CD4-positive, alpha-beta T cell treated with Interleukin-1 beta for 1 hour (primary cell): Measurements from ENCODE around the gene CCDC174.
"Not testable (repeated sequence)": the region's sequence is repeated elsewhere in the genome, so short reads cannot be mapped to it uniquely, and the experiment has no call there.

ENCODE experiments used
- DNase-seq, 2 donors: peaks; one replicate each; pipeline ENCODE4 v3.0.0-alpha.2; 2020 to 2022

The CCDC174 gene

GRCh38 chr3:14651440-14652251 is at the start of gene CCDC174:
CCDC174 (plus strand) TSS chr3:14651762; CDS start chr3:14651837, 75 bp downstream.
- DNase-seq, result peak; percentile 97 to 99

GRCh38 chr3:14602006-14602803 is 49.4 kb upstream of the CCDC174 start:
- DNase-seq, result no peak

DNA sequence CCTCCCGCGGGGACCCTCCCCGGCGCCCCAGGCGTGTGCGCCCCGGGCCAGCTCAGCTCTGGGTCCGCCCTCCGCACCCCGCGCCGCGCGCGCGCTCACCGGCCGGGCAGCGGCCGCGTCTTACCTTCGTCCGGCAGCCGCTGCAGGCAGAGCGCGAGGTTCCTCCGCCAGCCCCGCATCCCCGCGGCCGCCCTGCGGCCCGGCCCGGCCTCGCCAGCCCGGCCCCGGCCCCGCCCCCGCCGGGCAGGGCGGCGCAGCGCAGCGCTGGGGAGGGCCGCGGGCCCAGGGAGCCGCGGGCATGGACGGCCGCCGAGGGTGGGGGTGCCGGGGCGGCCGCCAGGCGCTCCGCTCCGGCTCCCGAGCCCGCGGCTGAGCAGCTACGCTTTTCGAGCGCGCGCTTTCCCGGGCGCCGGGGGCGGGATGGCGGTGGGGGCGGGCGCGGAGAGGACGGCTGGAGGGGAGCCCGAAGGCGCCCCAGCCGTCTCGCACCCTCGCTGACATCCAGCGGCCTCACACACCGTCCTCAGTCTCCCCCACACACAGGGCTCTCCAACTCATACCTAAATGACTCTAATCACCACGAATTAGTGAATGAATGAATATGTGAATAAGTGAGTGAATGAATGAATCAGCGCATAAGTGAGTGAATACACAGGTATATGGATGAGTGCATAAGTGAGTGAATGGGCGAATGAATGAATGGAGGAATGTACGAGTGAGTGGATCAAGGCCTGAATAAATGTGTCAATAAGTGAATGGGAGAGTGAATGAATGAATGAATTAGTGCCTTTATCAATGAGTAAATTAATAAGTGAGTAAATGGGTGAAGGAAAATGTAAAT is 48.5 kb upstream of the CCDC174 start:
- DNase-seq, result no peak

GRCh38 chr3:14605067-14605466 is 46.5 kb upstream of the CCDC174 start:
- no peak for DNase-seq

GRCh38 chr3:14605744-14606143 is 45.8 kb upstream of the CCDC174 start:
- DNase-seq, result no peak

GRCh38 chr3:14606669-14607339 is 44.8 kb upstream of the CCDC174 start:
- DNase-seq, result no peak

DNA sequence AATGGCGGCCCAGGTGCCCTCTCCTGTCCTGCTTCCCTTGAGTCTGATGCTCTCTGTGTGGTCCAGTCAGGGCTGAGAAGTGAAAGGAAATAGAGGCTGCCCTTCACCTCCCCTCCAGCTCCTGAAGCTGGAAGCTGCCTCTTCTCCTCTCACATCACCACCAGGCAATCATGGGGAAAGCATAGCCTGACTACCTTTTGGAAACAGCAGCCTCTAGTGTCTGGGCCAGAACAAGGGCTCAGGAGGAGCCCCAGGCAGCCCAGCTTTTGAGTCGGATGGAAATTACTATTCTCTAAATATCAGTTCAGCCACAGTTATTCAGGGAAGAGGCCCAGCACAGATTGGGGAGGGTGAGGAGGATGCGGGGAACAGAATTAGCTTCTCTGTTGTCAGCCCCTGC is 43.3 kb upstream of the CCDC174 start:
- DNase-seq, result no peak

GRCh38 chr3:14609058-14609457 is 42.5 kb upstream of the CCDC174 start:
- not testable (repeated sequence) for DNase-seq

- DNase-seq, result no peak
Observed at GRCh38 chr3:14609506-14609905, 42.1 kb upstream of the CCDC174 start.

DNA sequence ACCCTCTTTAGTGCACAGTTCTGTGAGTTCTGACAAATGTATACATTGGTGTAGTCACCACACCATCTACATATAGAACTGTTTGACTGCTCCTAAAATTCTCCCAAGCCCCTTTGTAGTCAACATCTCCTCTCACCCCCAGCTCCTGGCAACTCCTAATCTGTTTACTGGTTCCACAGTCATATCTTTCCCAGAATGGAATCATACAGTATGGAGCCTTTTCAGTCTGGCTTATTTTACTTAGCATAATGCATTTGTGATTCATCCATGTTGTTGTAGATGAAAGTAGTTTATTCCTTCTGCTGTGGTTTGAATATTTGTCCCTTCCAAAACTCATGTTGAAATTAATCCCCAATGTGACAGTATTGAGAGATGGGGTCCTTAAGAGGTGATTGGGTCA is 41.6 kb upstream of the CCDC174 start:
- no peak for DNase-seq

DNA sequence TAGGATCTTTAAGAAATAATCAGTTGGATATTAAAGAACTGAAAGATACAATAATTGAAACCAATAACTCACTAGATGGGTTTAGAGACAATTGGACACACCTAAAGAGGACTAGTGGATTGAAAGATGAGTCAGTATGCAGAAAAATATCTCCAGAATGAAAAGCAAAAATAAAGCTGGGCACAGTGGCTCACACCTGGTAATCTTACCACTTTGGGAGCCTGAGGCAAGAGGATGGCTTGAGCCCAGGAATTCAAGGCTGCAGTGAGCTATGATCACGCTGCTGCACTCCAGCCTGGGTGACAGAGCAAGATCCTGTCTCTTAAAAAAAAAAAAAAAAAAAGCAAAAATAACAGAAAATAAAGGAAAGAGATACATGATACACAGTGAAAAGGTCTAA is 37.4 kb upstream of the CCDC174 start:
- no peak for DNase-seq

- DNase-seq, result no peak
Observed at GRCh38 chr3:14614862-14615261, 36.7 kb upstream of the CCDC174 start.

- no peak for DNase-seq
Observed at GRCh38 chr3:14616606-14617507, 34.7 kb upstream of the CCDC174 start.

DNA sequence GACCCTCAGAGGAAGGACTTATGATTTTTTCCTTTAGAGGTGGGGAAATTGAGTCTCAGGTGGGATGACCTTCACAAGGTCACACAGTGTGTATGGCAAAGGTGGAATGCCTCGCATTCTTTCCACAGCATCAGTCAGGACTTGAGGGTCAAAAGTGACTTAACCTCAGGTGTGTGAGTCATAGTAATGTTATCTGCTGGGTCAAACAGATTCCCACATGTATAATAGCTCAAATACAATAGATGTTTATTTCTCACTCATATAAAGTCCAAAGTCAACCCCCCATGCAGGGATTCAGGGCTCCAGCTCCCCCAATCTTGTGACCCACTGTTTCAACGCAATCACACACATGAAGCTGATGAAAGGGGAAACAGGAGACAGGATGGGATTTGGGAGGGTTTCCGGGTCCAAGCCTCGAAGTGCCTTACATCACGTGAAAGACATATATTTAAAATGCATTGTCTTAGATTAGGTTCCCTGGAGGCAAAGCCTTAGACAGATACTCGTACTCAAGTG is 34.0 kb upstream of the CCDC174 start:
- no peak for DNase-seq

DNA sequence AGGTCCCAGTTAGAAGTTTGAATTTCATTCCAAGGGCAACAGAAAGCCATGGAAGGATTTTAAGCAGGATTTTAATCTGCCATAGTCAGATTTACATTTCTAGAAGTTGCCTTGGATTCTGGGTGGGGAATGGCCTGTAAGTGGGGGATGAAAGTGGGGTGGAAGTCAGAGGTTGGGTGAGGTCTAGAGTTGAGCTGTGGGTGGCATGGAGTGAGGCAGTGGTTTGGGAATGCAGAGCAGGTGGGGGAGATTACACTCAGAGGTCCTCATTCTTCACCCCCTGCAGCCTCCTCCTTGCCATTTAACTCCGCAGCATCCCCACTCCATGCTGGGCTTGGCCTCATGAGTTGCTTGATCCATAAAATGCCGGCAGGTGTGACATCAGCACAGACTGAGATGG is 32.0 kb upstream of the CCDC174 start:
- DNase-seq, result no peak

- DNase-seq, result no peak
Observed at GRCh38 chr3:14620512-14620911, 31.1 kb upstream of the CCDC174 start.

GRCh38 chr3:14621093-14621492 is 30.5 kb upstream of the CCDC174 start:
- DNase-seq, result no peak

GRCh38 chr3:14622368-14622767 is 29.2 kb upstream of the CCDC174 start:
- no peak for DNase-seq

DNA sequence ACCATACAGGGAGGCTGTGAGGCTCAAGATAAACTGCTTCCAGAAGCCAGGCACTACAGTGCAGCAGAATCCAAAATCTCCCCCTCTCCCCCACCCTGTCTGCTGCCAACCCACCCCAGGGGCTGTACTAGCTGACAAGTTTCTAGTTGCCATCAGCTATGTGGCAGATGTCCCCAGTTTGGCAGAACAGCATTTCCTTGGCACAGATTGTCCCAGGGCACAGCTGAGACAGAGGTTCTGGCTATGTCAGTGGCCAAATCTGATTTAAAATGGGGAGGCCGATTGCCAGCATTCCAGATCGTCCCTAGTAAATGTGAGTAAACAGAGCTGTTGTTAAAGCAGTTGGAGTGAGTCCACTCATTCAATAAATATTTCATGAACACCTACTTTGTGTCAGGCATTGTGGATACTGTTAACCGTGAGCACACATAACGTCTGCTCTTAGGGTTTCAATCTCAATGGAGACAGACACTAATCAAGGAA is 28.0 kb upstream of the CCDC174 start:
- no peak for DNase-seq

DNA sequence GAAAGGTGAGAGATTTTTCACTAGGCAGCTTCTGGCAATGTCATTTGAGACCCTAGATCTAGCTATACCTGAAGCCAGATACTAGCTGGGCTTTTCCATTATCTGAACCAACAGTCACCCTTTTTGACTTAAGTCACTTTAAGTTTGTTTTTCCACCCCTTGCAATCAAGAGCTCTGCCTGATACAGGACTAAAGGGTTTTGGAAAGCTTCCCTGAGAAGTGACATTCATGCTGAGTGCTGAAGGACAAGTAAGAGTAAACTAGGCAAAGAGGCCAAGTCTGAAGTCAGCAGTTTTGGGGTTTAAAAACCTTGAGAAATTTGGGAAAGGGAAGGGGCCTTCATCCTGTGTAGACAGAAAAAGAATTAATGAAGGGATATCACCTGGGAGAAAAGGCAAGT is 27.1 kb upstream of the CCDC174 start:
- DNase-seq, result no peak

GRCh38 chr3:14625443-14625842 is 26.1 kb upstream of the CCDC174 start:
- DNase-seq, result no peak
